Measurements from ENCODE around the gene PXDN.
"Not testable (repeated sequence)": the region's sequence is repeated elsewhere in the genome, so short reads cannot be mapped to it uniquely, and the experiment has no call there.

Gene PXDN

GRCh38 chr2:1742681-1743395 lies 1.5 kb downstream of the PXDN start:
- no peak for DNase-seq (ENCODE audit: low spot score)

- DNase-seq (ENCODE audit: low spot score): no peak
Observed at GRCh38 chr2:1742301-1742680, 2.0 kb downstream of the PXDN start.

DNA sequence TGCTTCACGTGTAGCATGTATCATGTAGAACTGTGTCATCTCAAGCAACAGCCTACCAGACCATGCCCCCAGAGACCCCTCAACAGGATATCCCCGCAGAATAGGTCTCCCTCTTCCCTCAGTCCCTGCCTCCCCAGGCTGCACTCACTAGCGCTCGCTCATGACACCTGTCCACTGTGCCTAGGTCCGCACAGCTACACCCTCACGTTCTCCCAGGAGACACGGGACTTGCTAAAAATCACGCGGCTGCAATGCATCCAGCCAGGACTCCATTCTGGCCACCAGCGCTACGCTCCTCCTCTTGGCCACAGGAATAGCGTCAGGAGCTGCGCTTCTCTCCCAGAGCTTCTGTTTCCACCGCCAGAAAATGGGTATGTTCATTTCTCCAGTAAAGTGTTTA lies 2.5 kb downstream of the PXDN start:
- DNase-seq (ENCODE audit: low spot score): no peak

DNA sequence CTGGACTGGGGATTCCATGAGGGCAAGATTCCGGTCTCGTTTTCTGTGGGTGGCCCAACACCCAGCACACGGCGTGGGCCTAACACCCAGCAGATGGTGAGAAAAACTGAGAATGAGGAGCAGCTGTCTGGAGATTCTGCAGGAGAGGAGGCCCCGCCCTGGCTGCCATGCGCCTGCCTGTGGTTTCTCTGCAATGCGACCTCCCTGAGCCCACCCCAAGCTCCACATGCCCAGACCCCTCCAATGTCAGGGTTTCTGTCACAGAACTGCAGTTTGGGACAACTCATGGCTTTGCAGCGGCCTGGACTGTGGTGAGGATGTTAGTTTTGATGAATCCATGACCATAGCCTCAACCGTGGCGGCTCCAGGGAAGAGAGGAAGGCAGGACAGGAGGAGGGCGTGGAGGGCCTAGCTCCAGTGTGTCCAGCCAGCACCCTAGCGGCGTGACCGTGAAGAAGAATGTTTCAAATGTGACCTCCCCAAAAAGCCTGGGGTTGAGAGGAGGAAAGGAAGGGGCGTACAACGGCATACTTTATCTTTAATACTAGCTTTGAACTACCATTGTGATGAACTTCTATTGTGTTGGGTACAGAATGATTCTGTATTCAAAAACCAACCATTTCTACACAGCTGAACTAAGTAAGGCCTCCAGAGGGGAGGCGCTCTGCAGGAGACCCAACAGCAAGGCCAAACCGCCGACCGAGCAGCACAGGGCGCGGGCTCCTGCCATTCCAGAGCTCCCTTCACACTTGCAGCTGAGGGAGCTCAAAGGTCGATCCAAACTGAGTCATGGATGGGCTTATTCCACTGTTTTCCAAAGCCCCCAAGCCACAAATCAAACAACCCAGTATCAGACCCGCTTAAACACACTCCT lies 3.4 kb downstream of the PXDN start:
- DNase-seq (ENCODE audit: low spot score): no peak

DNA sequence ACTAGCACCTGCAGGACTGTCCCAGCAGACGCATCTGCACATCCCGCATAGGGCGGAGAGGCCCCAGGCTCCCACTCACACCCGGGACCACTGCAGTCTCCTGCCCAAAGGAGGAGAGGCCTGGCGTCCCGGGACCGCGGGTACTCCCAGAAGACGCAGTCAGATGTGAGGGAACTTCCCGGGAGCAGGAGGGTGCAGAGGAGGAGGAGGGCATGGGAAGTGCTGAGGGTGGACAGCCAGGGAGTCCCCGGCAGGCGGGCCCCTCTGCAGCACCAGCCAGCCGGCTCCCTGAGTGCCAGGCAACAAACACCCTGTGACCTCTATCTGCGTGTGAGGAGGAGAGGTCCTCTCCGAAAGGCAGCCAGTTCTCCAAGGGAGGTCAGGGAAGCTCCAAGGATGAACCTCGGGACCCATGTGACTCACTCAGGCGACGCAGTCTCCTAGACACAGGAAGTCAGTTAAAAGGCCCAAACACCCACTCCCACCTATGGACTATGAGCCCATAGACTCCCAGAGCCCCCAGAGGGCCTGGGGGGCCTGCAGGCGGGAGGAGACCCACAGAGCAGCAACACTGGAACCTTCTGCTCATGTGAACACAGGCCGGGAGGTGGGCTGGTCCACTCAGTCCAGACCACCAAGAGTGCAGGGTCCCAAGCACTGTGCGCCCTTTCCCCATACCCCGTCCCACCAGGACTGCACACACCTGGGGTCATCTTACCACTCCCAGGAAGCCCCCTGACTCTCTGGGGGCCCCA lies 4.2 kb downstream of the PXDN start:
- no peak for DNase-seq (ENCODE audit: low spot score)

DNA sequence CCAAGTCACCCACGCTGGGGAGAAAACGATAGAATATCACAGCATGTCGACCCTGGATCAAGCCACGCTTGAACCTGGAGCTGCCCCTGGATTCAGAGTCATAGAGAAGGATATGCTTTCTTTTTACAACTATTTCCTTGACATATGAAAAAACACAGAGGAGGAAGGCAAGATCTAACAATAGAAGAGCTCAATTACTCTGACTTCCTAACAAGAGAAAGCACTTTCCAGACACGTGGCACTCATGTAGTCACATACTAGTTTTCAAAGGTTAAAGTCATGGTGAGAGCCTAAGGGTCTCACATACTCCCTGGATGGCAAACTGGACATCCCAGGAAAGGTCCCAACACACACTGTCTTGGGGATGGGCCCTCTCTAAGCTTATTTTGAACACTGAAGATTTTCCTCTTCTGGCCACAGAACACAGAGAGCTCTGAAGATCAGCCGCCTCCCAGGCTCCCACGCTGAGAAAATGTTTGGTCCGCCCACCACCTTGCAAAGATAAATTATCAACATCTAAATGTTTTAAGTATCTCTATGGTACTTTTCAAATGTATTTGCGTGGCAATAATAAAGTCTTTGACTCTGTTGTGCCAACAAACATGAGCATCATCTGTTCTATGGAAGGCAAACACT lies 4.9 kb downstream of the PXDN start:
- no peak for DNase-seq (ENCODE audit: low spot score)

- no peak for DNase-seq (ENCODE audit: low spot score)
Observed at GRCh38 chr2:1738646-1739302, 5.5 kb downstream of the PXDN start.

DNA sequence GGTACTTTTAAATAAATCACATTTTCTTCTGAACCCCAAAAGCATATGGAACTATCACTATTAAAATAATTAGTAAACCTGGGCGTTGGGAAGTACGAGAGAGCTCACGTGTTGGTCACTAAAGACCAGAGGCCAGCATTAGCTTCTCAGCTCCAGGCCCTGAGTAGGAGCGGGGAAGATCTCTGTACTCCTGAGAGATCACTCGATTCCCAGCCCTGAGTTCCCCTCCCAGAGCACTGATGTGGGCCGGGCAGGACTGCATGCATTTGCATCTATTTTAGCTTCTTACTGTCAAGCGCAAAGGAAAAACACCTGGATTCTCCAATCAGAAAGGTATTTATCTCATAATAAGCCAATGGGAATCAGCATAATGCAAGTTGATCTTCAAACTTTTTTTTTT lies 6.2 kb downstream of the PXDN start:
- no peak for DNase-seq (ENCODE audit: low spot score)

DNA sequence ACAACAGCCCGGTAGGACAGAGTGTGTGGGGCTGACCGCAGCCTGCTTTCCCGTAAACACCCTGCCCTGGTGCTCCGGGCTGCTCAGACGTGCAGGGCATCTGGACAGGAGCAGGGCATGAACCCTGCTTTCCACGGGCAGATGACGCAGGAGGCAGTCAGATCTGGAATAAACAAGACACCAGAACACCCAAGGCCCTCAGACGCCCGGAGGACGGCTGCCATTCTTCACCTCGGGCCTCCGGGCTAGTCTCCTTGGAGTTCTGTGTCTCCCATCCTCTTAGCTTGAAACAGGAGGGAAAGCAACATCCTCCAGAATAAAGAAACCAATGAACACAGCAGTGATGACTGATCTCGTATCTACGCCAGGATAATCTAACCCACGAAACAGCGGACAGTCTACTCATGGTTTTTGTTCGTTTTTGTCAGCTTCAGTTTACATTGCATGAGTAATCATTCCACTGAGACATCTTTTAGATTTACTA lies 7.3 kb downstream of the PXDN start:
- DNase-seq (ENCODE audit: low spot score): no peak

GRCh38 chr2:1736045-1736444 lies 8.3 kb downstream of the PXDN start:
- no peak for DNase-seq (ENCODE audit: low spot score)

DNA sequence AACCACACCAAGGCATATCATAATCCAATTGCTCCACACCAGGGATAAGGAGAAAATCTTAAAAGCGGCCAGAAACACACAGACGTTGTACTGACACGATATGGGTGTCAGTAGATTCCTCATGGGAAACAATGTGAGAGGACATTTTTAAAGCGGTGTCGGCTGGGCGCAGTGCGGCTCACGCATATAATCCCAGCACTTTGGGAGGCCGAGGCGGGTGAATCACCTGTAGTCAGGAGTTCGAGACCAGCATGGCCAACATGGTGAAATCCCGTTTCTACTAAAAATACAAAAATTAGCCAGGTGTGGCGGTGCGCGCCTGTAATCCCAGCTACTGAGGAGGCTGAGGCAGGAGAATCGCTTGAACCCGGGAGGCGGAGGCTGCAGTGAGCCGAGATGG lies 11.0 kb downstream of the PXDN start:
- not testable (repeated sequence) for DNase-seq (ENCODE audit: low spot score)

DNA sequence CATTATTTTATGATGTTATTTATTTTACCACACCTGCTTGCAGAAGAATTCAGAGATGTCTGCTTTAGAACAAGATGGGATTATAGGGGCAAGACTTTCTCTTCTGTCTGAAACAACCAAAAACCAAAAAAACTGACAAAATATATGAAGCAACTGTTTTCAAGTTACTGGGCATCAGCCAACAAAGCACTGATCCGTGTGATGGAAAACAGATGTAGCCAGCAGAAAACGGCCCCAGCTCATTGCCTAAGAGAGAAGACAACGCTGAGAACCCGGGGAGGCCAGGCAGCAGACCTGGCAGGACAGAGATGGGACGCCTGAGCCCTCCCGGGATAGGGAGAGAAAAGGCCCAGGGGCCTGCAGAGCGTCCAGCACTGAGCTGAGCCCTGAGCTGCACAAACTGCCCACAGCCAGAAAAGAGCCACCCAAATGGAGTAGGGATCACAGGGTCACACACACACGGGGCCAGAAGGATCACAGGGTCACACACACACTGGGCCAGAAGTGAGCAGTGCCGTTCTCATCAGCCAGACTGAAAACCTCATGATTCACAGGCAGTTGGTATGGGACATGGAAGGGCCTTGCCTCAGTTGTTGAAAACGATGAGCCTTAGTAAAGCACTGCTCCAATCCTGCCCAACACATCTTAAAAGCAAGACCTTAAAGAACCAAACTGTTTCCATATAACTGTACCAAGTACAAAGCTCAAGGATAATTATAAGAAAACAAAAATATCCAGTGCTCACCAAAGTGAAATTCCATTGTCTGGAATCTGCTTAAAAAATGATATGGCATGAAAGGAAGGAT lies 12.1 kb downstream of the PXDN start:
- no peak for DNase-seq (ENCODE audit: low spot score)

- no peak for DNase-seq (ENCODE audit: low spot score)
Observed at GRCh38 chr2:1731447-1731962, 12.8 kb downstream of the PXDN start.

- DNase-seq (ENCODE audit: low spot score): no peak
Observed at GRCh38 chr2:1730015-1730927, 14.0 kb downstream of the PXDN start.

DNA sequence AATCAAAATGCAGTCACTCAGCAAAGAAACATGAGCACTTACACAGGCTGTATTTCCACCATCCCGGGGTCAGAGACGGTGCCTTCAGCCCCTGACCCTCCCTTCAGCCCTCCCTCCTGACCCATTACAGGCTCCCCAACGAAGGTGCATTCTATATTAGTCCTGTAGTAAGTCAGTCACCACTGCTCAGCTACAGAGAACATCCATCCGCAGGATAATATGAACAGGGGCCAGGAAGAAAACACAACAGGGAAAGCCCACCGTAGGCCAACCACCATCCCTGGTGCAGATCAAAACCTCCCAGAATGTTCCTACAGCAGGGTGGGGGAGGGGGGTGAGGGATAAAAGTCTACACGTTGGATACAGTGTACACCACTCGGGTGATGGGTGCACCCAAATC lies 15.1 kb downstream of the PXDN start:
- DNase-seq (ENCODE audit: low spot score): no peak

GRCh38 chr2:1728821-1729220 lies 15.5 kb downstream of the PXDN start:
- DNase-seq (ENCODE audit: low spot score): no peak

DNA sequence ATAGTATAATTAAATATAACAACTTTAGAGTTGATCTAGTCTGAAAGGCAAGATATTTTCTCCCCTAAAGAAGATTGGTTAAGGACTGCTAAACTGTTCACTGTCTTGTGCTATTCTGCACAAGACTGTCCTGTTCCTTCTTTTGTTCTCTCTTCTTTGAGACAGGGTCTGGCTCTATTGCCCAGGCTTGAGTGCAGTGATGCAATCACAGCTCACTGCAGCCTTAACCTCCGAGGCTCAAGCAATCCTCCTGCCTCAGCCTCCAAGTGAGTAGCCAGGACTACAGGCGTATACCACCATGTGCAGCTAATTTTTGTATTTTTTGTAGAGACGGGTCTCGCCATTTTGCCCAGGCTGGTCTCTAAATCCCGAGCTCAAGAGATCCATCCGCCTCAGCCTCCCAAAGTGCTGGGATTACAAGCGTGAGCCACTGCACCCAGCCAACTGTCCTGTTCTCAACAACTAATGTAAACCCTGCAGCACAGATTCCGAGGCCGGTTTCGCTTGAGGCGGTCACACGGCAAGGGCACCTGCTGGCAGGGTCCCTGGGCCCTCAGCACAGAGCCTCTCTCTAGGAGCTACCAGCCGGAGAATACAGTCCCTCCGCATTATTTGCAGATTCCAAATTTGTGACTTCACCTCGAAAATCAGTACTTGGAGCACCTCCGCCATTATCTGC lies 16.4 kb downstream of the PXDN start:
- DNase-seq (ENCODE audit: low spot score): no peak

DNA sequence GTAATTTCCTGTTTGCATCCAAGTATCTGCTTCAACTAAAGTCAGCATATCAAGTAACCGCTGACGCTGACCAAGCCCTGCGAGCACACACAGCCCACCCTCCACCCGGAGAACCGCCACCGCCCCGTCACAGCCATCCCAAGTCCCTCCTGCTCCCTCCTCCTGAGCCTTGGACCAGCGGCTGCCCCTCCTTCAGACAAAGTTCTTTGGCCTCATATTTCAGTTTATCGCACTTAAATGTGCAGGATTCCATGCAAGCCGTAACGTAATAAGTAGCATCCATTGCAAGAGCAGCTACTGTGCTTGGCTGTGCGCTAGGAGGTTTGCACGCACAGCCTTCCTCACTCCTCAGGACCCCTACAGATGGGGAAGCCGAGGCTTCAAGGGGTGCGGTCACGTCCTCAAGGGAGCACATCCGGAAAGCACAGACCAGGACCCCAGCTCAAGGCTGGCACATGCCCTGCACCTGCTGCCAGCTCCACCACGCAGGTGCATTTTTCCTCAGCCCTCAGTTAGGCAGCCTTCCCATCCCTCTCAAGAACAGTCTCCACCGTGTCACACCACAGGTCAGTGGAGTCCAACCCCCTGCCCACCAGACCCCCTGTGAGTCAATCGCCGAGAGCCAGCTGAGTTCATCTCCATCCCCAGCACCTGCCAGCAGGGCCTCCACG lies 17.1 kb downstream of the PXDN start:
- no peak for DNase-seq (ENCODE audit: low spot score)

All from putamen (tissue), 1 donor.